Kidney epithelial cell (primary cell): ENCODE data around the gene TRPM5. TPM values are rescaled to one million over a fixed set of nuclear protein-coding genes. Genes with fewer than 3 reads are reported as not detected.

ENCODE experiments used
- DNase-seq: peaks from one replicate; pipeline ENCODE4 v3.0.0-alpha.2; 2010; ENCODE audit warnings: low read depth
- H3K27me3 ChIP-seq: 2 replicates; pipeline ENCODE4 v1.6.0; 2011; ENCODE audit warnings: low read length; ENCODE audit not compliant: control insufficient read depth, insufficient read depth
- H3K36me3 ChIP-seq: 2 replicates; pipeline ENCODE4 v1.5.1; 2011; ENCODE audit warnings: low read length; ENCODE audit not compliant: control insufficient read depth, insufficient read depth
- H3K4me3 ChIP-seq: 2 replicates; pipeline ENCODE4 v1.5.1; 2011; ENCODE audit warnings: low read depth, mild to moderate bottlenecking, control low read depth, low read length
- total RNA-seq: library from RNA; depleted of rRNA; stranded (reverse); fragments of >200 nt; gene quantifications from 2 replicates; pipeline ENCODE4 v1.2.3, GENCODE V29; 2015
- TF ChIP-seq, protein P1 (sequence below): IDR thresholded peaks from 2 replicates; pipeline ENCODE4 v1.5.1; 2011; ENCODE audit warnings: mild to moderate bottlenecking, moderate library complexity, low read length, control low read depth, inconsistent platforms; ENCODE audit not compliant: insufficient read depth, poor library complexity, severe bottlenecking

TRPM5 gene
- total RNA-seq, 1 donor from 2014 or later = not detected

DNA sequence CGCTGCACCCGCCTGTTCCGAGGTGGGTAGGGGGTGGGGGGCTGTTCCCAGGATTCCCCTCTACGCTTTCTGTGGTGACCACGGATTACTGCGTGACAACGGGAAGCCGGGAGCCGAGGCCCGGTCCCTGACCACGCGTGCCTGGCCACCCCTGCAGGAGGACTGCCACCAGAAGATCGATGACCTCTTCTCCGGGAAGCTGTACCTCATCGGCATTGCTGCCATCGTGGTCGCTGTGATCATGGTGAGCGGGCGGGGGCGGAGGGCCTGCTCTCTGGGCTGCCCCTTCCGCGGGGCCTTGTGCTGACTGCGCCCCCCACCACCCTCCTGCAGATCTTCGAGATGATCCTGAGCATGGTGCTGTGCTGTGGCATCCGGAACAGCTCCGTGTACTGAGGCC lies 47.8 kb downstream of the TRPM5 start:
- Histone ChIP-seq H3K4me3 (no peak overlapping the region), H3K36me3 (peaks cover 2% of the 10 kb centered on the region), H3K27me3 (no peaks in the 10 kb centered on the region)
- TF ChIP-seq, protein P1, sequence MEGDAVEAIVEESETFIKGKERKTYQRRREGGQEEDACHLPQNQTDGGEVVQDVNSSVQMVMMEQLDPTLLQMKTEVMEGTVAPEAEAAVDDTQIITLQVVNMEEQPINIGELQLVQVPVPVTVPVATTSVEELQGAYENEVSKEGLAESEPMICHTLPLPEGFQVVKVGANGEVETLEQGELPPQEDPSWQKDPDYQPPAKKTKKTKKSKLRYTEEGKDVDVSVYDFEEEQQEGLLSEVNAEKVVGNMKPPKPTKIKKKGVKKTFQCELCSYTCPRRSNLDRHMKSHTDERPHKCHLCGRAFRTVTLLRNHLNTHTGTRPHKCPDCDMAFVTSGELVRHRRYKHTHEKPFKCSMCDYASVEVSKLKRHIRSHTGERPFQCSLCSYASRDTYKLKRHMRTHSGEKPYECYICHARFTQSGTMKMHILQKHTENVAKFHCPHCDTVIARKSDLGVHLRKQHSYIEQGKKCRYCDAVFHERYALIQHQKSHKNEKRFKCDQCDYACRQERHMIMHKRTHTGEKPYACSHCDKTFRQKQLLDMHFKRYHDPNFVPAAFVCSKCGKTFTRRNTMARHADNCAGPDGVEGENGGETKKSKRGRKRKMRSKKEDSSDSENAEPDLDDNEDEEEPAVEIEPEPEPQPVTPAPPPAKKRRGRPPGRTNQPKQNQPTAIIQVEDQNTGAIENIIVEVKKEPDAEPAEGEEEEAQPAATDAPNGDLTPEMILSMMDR = no peak
- no peak for DNase-seq

DNA sequence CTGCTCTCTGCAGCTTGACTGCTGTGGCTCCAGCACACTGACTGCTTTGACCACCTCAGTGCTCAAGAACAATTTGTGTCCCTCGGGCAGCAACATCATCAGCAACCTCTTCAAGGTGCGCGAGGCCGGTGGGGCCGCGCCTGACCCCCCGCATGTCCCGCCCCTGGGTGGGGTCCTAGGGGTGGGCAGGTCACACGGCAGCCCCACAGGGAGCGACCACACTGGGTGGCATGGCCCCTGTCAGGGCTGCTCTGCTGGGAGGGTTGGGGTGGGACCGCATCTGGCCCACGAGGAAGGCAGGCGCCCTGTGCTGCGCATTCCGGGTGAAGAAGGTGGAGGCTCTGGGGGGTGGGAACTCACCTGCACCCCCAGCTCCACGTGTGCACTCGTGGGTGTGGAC lies 48.5 kb downstream of the TRPM5 start:
- Histone ChIP-seq H3K27me3 (no peaks in the 10 kb centered on the region), H3K4me3 (no peak overlapping the region), H3K36me3 (peaks cover 2% of the 10 kb centered on the region)
- TF ChIP-seq, protein P1 = no peak
- DNase-seq = no peak

DNA sequence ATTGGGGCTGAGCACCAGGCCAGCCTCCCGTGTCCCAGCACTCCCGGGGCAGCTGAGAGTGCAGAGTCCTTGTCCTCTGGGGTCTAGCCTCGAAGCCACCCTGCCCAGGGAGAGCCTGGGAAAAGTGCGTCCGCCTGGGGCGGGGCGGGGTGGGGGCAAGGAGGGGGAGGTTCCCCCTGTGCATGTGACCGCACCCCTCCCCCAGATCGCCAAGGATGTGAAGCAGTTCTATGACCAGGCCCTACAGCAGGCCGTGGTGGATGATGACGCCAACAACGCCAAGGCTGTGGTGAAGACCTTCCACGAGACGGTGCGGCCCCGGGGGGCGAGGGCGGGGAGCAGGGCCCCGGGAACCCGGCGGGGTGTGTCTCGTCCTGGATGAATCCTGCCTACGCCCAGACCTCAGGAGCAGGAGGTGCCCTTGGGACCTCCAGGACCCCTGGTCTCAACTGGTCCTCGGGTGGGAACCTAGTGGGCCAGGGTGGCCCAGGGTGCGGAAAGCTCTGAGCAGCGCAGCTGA lies 49.0 kb downstream of the TRPM5 start:
- no peak for DNase-seq
- peaks cover 2% of the 10 kb centered on the region for H3K36me3 ChIP-seq
- TF ChIP-seq, protein P1 = no peak
- H3K27me3 ChIP-seq = no peaks in the 10 kb centered on the region
- H3K4me3 ChIP-seq = no peak overlapping the region

DNA sequence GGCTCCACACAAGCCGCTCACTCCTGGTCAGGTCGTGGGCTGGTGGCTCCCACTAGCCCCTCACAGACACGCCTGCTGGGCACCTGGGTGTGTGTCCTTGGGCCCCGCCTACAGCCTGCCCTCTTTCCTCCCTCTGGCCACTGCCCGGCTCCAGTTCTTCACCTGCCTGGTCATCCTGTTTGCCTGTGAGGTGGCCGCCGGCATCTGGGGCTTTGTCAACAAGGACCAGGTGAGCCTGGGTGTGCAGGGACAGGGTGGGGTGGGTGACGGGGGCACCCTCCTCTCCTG lies 49.6 kb downstream of the TRPM5 start:
- Histone ChIP-seq H3K27me3 (no peaks in the 10 kb centered on the region), H3K4me3 (no peak overlapping the region), H3K36me3 (peaks cover 2% of the 10 kb centered on the region)
- no peak for DNase-seq
- TF ChIP-seq, protein P1 = no peak

Other genes starting within 250 kb of the TRPM5 start
- gene ASCL2, start 173.9 kb downstream of the TRPM5 start, total RNA-seq = 0.21 TPM in 1 of 2 replicates, not detected in the other
- gene C11orf21, start 142.6 kb downstream of the TRPM5 start, total RNA-seq = not detected in 2 replicates
- 0.46 TPM in 1 of 2 replicates, not detected in the other for gene TSPAN32, start 142.5 kb downstream of the TRPM5 start, total RNA-seq
- 216 and 263 TPM in 2 replicates for gene CD81, start 67.2 kb downstream of the TRPM5 start, total RNA-seq
- gene TSSC4, start 43.8 kb downstream of the TRPM5 start, total RNA-seq = 62.0 and 73.2 TPM in 2 replicates
- gene KCNQ1, start 494 bp upstream of the TRPM5 start, total RNA-seq = 2.3 and 2.8 TPM in 2 replicates